ENCODE results near the gene GAS7.
A peak's percentile ranks its signal among the peaks of the same experiment; 100 is the strongest.

- TF ChIP-seq CTCF (IDR thresholded peaks at IDR 0.05) (no peak), POLR2A (IDR thresholded peaks at IDR 0.05) (no peak), EP300 (IDR thresholded peaks at IDR 0.05) (peak in 1 of 2 donors; percentile 83)
Measured at GRCh38 chr17:9937241-9937761, 261.1 kb downstream of the GAS7 start.

All from tibial nerve (tissue), 4 donors.